ENCODE data around the gene CXorf49.
"Not testable (repeated sequence)": the region's sequence is repeated elsewhere in the genome, so short reads cannot be mapped to it uniquely, and the experiment has no call there.

Gene CXorf49

GRCh38 chrX:71671043-71671780 lies 46.9 kb downstream of the CXorf49 start:
- no peak for DNase-seq

- not testable (repeated sequence) for DNase-seq
These were observed 48.1 kb downstream of the CXorf49 start for GRCh38 chrX:71669947-71670346.

- DNase-seq, result no peak
These were observed 48.6 kb downstream of the CXorf49 start for GRCh38 chrX:71669492-71669891.

GRCh38 chrX:71668248-71668595 lies 49.9 kb downstream of the CXorf49 start:
- DNase-seq, result no peak

GRCh38 chrX:71667328-71668247 lies 50.5 kb downstream of the CXorf49 start, which contains the start of gene LOC101059915:
LOC101059915 (plus strand) TSS chrX:71667546.
- no peak for DNase-seq

GRCh38 chrX:71666240-71667223 lies 51.6 kb downstream of the CXorf49 start:
- DNase-seq, result no peak

- no peak for DNase-seq
These were observed 52.3 kb downstream of the CXorf49 start for GRCh38 chrX:71665747-71666146.

GRCh38 chrX:71664889-71665491 lies 53.1 kb downstream of the CXorf49 start:
- DNase-seq, result no peak

Data from activated T-cell treated with anti-CD3 and anti-CD28 coated beads for 4 hours (primary cell).